Amygdala (tissue), 56 donors: ENCODE results near the gene ALOX12B.
"Not testable (repeated sequence)": the region's sequence is repeated elsewhere in the genome, so short reads cannot be mapped to it uniquely, and the experiment has no call there.

Experiments used
- DNase-seq, 56 donors: peaks; one replicate each; lab custom pipeline; 2025; lab: John Stamatoyannopoulos, UW

The ALOX12B gene

DNA sequence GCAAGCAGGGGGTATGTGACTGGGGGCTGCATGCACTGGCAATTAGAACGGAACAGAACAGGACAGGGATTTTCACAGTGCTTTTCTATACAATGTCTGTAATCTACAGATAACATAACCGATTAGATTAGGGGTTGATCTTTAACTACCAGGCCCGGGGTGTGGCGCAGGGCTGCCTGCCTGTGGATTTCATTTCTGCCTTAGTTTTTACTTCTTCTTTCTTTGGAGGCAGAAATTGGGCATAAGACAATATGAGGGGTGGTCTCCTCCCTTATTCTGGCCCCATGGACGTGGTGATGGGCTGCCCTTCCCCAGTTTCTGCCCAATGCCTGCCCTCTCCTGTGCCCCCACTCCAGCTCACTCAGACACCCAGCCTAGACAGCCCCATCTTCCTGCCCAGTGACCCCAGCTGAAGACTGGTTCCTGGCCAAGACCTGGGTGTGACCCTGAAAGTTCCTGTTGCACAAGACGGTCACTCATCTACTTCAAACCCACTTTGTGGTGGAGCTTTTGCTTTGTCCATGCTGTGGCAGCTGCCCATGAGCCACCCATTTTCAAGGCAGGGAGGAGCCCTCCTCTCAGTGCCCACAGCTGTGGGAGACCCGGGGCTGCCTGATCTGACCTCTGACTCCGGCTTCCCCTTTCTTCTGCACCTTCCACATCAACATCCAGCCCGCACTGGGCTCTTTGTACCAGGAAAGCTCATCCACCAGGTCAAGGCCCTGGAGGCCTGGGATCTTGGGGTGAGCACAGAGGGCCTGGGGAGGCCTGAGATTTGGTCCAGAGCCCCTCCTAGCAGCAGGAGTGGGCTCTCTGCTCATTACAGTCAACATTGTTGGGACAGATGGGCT is 18.6 kb downstream of the ALOX12B start:
- DNase-seq = no peak

DNA sequence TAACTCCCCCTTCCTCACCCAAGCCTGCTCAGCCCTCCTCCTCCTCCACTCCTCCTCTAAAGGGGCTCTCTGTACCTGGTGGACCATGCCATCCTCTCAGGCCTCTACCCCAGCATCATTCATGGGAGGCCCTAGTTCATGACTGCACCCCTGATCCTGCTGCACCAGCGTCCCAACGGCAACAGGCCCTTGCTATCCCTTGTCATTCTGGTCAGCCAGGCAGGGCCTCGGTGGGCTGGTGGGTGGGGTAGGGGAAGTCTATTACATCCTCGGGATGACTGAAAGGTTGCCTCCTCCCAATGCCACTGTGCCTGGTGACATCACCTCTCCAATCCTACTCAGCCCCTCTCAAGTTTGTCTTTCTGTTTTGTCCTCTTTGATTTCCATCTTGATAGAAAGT is 19.7 kb downstream of the ALOX12B start:
- no peak for DNase-seq

DNA sequence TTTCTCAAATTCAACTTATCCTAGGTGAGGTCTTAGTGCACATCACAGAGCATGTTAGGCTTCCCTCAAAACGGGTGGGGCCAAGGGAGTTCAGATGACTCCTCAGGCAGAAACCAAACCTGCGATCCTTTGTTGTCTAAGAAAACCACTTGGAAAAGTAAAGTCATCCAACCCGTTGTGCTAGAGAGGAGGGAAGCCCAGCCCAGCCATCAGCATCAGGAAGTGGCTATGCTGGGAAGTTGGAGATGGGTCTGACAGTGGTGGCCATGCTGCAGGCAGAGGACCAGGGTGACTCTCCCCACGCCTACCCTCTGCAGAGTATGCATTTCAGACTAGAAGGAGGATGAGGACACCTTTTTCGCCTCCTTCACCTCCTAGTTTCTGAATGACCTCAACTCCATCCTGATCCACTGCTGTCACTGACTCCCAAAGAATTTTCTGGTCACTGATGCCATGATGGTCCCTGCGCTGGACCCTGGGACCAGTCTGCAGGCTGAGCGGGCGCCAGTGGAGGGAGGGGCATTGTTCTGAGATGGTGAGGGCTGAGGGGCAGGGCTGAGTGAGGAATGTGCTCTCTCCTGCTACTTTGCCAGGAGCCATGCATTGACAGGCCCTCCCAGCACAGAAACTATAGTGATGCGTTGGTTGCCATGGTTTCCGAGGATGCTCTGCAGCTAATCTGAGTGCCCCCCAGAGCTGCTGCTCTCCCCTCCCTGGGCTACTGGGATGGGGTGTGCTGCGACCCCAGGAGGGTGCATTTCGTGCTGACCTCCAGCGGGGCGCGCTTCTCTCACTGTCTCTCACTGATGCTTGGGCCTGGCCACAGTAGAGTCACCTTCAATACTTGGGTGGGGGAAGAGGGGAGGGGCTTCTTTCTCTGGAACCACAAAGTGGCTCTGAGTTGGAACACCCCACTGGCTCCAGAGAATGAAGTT is 20.4 kb downstream of the ALOX12B start:
- no peak for DNase-seq

DNA sequence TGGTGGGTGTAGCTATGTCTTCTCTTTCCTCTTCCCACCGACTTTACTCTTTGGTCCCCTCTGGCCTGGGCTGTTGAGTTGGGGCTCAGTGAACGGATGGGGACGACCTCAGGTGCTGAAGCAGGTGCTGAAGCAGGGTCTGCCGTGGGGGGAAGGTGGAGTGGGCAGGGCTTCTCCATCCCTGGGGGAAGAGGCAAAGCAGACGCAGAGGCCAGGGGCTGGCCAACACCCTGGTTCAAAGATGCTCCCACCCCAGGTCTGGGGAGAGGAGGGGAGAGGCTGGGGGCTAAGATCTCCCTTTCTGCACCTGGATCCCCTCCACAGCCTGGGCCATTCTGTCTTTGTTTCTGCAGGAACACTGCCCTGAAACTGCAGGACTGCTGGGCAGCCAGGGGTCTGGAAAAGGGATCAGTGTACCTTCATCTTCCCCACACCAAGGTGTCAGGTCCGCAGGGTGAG is 22.9 kb downstream of the ALOX12B start:
- no peak for DNase-seq

DNA sequence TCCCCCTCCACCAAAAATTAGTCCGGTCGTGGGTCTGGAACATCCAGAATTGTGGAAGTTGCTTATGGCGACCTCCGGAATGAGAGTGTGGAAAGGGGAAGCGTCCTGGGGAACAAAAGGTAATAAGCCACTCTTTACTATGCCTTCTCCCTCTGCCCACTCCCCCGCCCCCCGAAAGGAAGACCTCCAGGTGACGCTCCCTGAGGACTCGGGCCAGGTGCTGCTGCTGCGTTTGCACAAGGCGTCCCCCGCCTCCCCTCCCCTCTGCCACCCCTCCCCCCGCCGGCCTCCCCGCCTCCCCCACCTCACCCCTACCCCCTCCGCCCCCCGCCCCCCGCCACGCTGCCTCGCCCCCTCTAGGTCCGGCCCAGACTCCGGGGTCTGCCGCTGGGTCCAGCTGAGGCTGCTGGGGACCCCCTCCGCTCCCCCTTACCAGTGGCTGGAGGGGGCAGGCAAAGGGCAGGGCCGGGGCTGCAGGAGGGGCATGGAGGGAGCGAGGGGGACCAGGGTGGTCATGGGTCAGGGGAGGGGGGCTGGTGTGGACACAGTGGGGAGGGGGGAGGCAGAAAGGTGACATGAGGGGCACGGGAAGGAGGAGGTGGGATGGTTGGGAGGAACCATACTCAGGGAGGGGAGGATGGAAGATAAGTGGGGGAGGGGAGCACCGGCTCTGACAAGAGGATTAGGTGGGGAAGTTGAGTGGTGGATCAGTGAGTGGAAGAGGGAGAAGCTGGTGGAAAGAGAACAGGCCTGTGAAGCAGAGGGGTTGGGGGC is 23.6 kb downstream of the ALOX12B start:
- DNase-seq = no peak

DNA sequence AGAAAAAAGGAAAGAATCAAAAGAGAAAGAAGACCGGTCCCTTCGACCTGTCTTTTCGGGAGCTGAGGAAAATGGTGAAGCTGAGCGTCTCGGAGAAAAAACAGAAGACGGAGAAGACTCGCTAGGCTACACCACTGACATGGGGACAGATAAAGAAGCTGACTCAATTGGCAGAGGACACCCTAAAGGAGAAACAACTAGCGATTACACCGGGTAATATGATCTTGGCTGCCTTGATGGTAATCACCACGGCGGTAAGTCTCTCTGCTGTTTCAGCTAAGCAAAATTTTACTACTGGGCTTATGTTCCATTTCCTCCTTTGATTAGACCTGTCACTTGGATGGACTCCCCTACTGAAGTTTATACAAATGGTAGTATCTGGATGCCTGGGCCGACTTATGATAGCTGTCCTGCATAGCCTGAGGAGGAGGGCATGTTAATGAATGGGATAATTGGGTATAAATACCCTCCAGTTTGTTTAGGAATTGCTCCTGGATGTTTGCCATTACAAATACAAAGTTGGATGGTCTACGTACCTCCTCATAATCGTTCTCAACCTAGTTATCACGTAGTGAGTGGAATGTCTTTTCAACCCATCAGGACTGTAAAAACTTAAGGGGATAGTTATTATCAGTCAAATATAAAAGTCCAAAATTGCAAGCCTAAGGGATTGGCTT is 24.6 kb downstream of the ALOX12B start:
- no peak for DNase-seq

DNA sequence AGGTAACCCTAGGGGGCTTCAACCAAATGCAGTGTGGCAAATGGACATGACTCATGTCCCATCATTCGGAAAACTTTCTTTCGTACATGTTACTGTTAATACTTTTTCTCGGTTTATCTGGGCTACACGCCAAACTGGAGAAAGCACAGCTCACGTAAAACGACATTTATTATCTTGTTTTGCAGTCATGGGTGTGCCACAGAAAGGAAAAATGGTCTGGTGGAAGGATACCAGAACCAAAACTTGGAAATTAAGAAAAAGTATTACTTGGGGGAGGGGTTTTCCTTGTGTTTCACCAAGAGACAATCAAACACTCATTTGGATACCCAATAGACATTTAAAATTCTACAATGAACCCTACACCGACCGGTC is 25.1 kb downstream of the ALOX12B start:
- no peak for DNase-seq

DNA sequence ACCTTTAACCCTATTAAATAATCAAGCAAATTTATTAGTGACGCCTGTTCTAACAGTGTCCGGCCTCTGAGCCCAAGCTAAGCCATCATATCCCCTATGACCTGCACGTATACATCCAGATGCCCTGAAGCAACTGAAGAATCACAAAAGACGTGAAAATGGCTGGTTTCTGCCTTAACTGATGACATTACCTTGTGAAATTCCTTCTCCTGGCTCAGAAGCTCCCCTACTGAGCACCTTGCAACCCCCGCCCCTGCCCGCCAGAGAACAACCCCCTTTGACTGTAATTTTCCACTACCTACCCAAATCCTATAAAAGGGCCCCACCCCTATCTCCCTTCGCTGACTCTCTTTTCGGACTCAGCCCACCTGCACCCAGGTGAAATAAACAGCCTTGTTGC is 25.7 kb downstream of the ALOX12B start:
- DNase-seq = not testable (repeated sequence)

DNA sequence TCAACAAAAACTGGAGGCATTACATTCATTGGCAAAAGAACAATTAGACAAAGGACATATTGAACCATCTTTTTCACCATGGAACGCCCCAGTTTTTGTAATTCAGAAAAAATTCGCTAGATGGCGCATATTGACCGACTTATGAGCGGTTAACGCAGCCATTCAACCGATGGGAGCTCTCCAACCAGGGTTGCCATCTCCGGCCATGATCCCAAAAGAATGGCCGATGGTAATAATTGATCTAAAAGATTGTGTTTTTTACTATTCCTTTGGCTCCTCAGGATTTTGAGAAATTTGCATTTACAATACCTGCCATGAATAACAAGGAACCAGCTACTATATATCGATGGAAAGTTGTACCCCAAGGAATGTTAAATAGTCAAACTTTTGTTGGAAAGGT is 27.2 kb downstream of the ALOX12B start:
- peak in 27 of 56 donors; percentile 6 to 79 (median 29) for DNase-seq

DNA sequence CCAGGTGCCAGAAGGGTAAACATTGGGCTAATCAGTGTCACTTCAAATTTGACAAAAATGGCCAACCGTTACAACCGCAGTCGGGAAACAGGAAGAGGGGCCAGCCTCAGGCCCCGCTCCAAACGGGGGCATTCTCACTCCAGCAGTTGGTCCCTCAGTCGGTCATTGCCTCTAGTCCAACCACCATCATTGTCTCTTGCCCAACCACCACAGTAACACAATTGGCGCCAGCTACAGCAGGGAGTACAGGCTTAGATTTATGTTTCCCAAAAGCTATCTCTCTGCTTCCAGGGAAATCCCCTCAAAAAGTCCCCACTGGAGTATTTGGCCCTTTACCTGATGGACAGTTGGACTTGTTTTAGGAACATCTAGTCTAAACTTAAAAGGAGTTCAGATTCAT is 28.4 kb downstream of the ALOX12B start:
- DNase-seq = no peak

DNA sequence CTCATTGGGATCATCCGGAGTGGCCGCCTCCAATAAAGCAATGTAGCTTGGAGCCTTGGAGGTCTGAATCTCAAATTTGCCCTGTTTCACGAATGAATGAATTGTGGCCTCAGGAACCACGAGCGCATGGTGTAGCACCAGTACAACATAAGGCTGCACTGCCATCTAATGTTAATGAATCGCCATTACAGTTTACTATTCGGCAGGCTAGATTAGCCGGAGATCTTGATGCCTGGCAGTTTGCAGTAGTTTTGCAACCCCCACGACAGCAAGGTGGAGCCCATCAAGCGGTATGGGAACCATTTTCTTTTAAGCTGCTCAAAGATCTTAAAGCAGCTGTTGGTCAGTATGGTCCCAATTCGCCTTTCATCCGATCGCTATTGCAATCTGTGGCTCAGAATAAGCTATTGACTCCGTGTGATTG is 29.8 kb downstream of the ALOX12B start:
- peak in 19 of 56 donors; percentile 5 to 74 (median 35) for DNase-seq

DNA sequence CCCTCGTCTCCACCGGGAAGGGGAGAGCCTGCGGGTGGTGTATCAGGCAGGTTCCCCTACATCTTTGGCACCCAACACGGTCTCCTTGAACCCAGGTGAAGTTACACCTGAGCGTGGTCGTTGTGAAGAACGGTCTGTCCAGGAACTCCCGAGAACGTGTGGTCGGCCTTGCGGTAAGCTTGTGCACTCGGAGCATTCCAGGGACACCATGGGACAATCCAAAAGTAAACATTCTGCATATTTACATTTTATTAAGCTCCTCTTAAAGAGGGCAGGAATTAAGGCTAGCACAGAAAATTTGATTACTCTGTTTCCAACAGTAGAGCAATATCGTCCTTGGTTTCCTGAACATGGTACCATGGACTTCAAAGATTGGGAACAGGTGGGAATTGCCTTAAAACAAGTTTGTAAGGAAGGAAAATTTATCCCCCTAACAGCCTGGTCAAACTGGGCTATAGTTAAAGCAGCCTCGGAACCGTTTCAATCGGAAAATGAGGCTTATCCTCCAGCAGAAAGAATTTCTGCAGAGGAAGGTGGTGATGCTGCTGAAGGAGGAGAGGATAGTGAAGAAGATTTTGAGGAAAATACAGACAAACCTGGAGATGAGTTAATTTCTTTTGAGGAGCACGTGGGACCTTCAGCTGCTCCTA is 30.4 kb downstream of the ALOX12B start:
- no peak for DNase-seq

DNA sequence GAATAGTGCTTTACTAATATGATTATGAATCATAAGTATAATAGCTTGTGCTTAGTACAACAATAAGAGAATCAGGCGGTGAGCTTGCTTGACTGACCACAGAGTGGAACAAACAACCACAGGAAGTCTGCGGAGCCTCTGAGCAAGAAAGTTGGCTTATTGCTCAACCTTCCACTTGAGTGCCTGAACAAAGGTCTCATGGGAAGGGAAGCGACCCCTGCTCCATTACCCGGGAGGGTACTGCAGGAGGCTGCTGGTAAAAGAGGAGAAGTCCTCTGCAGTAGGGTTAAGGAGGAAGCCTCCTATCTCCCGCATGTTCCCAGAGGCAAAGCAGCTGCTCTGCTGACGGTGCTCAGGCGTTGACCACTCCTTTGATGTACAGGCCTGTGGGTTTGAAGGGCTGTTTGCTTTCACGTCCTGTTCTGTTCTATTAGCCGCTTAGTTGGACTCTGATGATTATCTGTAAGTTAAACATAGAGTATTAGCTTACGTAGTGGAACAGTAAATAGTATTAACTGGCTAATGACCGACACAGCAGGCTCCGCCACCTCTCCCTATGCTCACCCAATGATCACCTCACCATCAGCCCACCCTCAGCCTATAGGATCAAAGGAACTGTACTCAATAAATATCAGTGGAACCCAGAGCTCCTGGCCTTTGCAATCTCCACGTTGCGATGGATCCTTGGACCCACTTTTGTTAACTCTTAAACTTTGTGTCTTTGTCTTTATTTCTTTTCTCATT is 31.1 kb downstream of the ALOX12B start:
- DNase-seq = peak in 18 of 56 donors; percentile 10 to 59 (median 30)

DNA sequence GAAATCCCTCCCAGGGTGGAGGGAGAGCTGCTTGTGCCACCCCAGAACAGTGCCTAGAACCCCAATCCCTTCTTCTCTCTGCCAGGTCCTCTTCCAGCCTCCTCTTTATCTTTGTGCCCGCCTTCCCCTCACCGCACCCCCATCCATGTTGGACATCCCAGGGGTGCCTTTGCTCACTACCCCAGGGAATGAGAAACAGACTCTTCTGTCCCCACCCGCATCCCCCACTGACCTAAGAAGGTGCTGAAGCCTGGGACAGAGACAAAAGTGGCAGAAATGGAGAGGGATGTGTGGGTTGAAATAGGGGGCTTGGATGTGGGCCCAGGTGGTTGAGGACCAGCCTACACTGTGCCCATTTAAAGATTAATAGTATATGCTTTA is 31.7 kb downstream of the ALOX12B start:
- no peak for DNase-seq

DNA sequence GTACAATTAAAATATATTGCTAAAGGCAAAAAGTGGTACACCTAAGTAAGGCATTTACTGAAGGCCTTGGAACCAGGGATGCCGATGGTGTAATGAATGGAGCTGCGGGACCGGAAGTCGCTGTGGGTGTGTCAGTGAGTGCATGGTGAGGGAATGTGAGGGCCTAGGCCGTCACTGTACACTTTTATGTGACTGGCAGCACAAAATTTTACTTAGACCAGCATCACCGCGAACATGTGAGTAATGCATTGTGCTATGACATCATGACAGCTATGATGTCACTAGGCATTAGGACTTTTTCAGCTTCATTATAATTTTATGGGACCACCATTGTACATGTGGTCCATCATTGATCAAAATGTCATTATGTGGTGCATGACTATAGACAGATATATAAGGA is 33.9 kb downstream of the ALOX12B start:
- DNase-seq = no peak

DNA sequence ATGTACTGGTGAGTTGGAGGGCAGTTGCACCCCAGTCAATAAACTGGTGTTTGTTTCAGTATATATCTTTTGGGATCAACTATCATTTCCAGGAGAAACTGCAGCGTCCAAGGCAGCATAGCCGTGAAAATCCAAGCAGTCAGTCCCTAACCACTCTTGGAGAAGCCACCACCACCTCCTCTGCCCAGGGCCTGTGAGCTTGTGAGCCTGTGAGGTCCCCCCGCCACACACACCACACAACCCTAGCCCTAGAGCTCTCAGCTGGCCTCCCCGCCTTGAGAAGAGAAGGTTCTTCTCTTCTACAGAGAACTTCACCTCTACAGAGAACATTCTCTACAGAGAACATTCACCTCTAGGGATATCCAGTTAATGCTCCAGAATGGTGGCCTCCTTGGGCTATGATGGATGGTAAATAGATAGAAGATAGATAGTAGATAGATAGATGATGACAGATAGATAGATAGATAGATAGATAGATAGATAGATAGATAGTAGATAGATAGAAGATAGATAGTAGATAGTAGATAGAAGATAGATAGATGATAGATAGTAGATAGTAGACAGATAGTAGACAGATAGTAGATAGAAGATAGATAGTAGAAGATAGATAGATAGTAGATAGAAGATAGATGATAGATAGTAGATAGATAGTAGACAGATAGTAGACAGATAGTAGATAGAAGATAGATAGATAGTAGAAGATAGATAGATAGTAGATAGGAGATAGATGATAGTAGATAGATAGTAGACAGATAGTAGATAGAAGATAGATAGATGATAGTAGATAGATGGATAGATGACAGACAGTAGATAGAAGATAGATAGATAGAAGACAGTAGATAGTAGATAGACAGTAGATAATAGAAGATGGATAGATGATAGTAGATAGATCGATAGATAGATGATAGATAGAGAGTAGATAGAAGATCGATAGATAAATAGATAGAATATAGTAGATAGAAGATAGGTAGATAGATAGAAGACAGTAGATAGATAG is 35.0 kb downstream of the ALOX12B start:
- DNase-seq = no peak

DNA sequence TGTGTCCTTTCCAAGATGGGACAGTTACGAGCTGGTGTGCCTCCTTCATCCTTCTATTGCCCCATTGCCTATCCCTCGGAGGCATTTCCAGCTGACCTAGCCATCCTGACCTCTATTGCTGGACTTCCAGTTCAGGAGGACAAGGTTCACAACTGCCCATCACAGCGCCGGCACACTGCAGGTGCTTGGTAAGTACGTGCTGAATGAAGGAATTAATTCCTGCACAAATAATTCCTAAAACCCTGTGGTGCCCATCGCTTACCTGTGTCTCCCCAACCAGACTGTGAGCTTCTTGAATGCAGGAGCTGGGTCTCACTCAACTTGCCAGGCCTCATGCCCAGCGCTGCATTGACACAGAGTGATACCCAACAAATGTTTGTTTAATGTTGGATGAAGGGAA is 35.7 kb downstream of the ALOX12B start:
- no peak for DNase-seq

DNA sequence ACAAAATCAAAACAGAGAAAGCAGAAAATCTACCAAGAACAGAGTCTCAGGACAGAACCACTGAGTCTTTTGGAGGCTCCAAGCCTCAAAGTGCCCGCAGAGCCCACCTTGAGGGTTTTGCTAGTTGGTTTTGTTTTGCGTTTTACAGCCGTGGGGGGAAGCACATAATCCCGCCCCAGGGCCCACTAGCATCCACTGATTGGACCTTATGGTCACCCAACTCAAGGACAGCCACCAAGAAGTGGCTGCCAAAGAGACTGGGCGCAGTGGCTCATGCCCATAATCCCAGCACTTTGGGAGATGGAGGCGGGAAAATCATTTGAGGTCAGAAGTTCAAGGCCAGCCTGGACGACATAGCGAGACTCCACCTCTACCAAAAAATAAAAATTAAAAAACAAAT is 38.8 kb downstream of the ALOX12B start:
- no peak for DNase-seq
